SK-N-SH (cell line): ENCODE data around the gene PF4V1. TPM values are rescaled to one million over a fixed set of nuclear protein-coding genes. Genes with fewer than 3 reads are reported as not detected.

ENCODE experiments used
- CTCF ChIA-PET: fragments of 300-600, 350-600 bp; formaldehyde crosslinking; extraction: SDS; loops from one replicate; lab custom pipeline; 2021; lab: Yijun Ruan, JAX
- POLR2A ChIA-PET: fragments of 350-600 bp; sonication (Branson Sonifier 250); formaldehyde crosslinking; extraction: SDS; loops from one replicate; lab custom pipeline; 2020; ENCODE audit warnings: antibody characterized with exemption, inconsistent platforms; lab: Yijun Ruan, JAX
- DNase-seq: peaks from one replicate; pipeline ENCODE4 v3.0.0; 2012
- H2AFZ ChIP-seq: fragments of 200-600 bp; sonication (generic); 2 replicates; pipeline ENCODE4 v1.8.1; 2016; ENCODE audit warnings: antibody characterized with exemption, mild to moderate bottlenecking, low read depth
- H3F3A ChIP-seq: fragments of 200-600 bp; sonication (generic); replicated peaks from 2 replicates; pipeline ENCODE3; 2016; ENCODE audit warnings: antibody characterized with exemption, mild to moderate bottlenecking; ENCODE audit not compliant: insufficient read depth
- H3K27ac ChIP-seq, 2 experiments: fragments of 200-500 bp in 1 of 2; fragments of 200-600 bp in 1 of 2; sonication (Bioruptor generic) in 1 of 2; sonication (generic), shearing (Covaris generic) in 1 of 2; 2 replicates each; pipeline versions ENCODE4 v1.5.1 to v1.6.1; 2014 to 2016; ENCODE audit warnings: low read depth in 2 of 2, inconsistent platforms in 1 of 2, low read length in 1 of 2, mild to moderate bottlenecking in 1 of 2, mixed read lengths in 1 of 2
- H3K27me3 ChIP-seq: fragments of 200-600 bp; sonication (generic), shearing (Covaris generic); 2 replicates; pipeline ENCODE4 v1.6.1; 2016; ENCODE audit warnings: mixed run types; ENCODE audit not compliant: insufficient read depth
- H3K36me3 ChIP-seq, 2 experiments: fragments of 200-500 bp in 1 of 2; fragments of 200-600 bp in 1 of 2; sonication (Bioruptor generic) in 1 of 2; sonication (generic) in 1 of 2; replicated peaks in 1 of 2; 2 replicates each; pipeline versions ENCODE3 to v1.5.1; 2014 to 2016; ENCODE audit warnings: low read length in 1 of 2, mild to moderate bottlenecking in 1 of 2; ENCODE audit not compliant: insufficient read depth in 2 of 2, control insufficient read depth in 1 of 2
- H3K4me1 ChIP-seq, 2 experiments: fragments of 200-500 bp in 1 of 2; fragments of 200-600 bp in 1 of 2; sonication (Bioruptor generic) in 1 of 2; sonication (generic), shearing (Covaris generic) in 1 of 2; 2 replicates each; pipeline versions ENCODE4 v1.5.1 to v1.6.1; 2014 to 2016; ENCODE audit warnings: low read depth in 1 of 2, low read length in 1 of 2, mixed run types in 1 of 2; ENCODE audit not compliant: insufficient read depth in 2 of 2, control insufficient read depth in 1 of 2
- H3K4me2 ChIP-seq: fragments of 200-600 bp; sonication (generic), shearing (Covaris generic); 2 replicates; pipeline ENCODE4 v1.6.1; 2017; ENCODE audit warnings: mixed run types
- H3K4me3 ChIP-seq, 2 experiments: fragments of 200-500 bp in 1 of 2; fragments of 200-600 bp in 1 of 2; sonication (Bioruptor generic) in 1 of 2; sonication (generic), shearing (Covaris generic) in 1 of 2; 2 replicates each; pipeline versions ENCODE4 v1.5.1 to v1.8.1; 2014 to 2016; ENCODE audit warnings: low read depth in 2 of 2, inconsistent platforms in 1 of 2, low read length in 1 of 2, mild to moderate bottlenecking in 1 of 2, mixed read lengths in 1 of 2, moderate library complexity in 1 of 2
- H3K79me2 ChIP-seq: fragments of 200-600 bp; sonication (generic); 2 replicates; pipeline ENCODE4 v1.8.1; 2017; ENCODE audit warnings: mild to moderate bottlenecking; ENCODE audit not compliant: insufficient read depth
- H3K9ac ChIP-seq: fragments of 200-600 bp; sonication (generic); 2 replicates; pipeline ENCODE4 v1.6.1; 2017; ENCODE audit warnings: mixed run types
- H3K9me2 ChIP-seq: fragments of 200-600 bp; sonication (generic); 2 replicates; pipeline ENCODE4 v1.6.1; 2017; ENCODE audit warnings: mixed run types
- H3K9me3 ChIP-seq: fragments of 200-600 bp; sonication (generic); 2 replicates; pipeline ENCODE4 v1.6.1; 2017; ENCODE audit warnings: mixed run types, mild to moderate bottlenecking, moderate library complexity
- H4K20me1 ChIP-seq: fragments of 200-600 bp; sonication (generic); 2 replicates; pipeline ENCODE4 v1.6.1; 2017; ENCODE audit warnings: mild to moderate bottlenecking, mixed run types; ENCODE audit not compliant: insufficient read depth
- CHD2 ChIP-seq: fragments of 150-350 bp; IDR thresholded peaks from 2 replicates; pipeline ENCODE4 v1.6.1; 2018; ENCODE audit warnings: low read length; ENCODE audit not compliant: partially characterized antibody
- ELF1 ChIP-seq: IDR thresholded peaks from 2 replicates; pipeline ENCODE4 v1.4.0; 2012
- EP300 ChIP-seq, 2 experiments: IDR thresholded peaks; 2 replicates each; pipeline versions ENCODE4 v1.4.0 to v1.6.1; 2012; ENCODE audit warnings: borderline replicate concordance in 1 of 2, low read depth in 1 of 2, low read length in 1 of 2
- FOSL2 ChIP-seq: IDR thresholded peaks from 2 replicates; pipeline ENCODE4 v1.4.0; 2012; ENCODE audit warnings: low read depth, mild to moderate bottlenecking, moderate library complexity, borderline replicate concordance
- MEF2A ChIP-seq: IDR thresholded peaks from 2 replicates; pipeline ENCODE4 v1.4.0; 2012; ENCODE audit warnings: low read depth, borderline replicate concordance
- MXI1 ChIP-seq: IDR thresholded peaks from 2 replicates; pipeline ENCODE4 v1.6.1; 2012; ENCODE audit warnings: mild to moderate bottlenecking, low read depth, low read length, improper control_type of control experiment
- NRF1 ChIP-seq: IDR thresholded peaks from 2 replicates; pipeline ENCODE4 v1.6.1; 2012; ENCODE audit warnings: low read depth, mild to moderate bottlenecking, low read length
- RXRA ChIP-seq: IDR thresholded peaks from 2 replicates; pipeline ENCODE4 v1.4.0; 2012; ENCODE audit warnings: low read depth, mild to moderate bottlenecking, borderline replicate concordance
- TAF1 ChIP-seq: IDR thresholded peaks from 2 replicates; pipeline ENCODE4 v1.6.1; 2012; ENCODE audit warnings: low read depth, mild to moderate bottlenecking, low read length, moderate library complexity, borderline replicate concordance
- TEAD4 ChIP-seq: IDR thresholded peaks from 2 replicates; pipeline ENCODE4 v1.4.0; 2012; ENCODE audit warnings: mild to moderate bottlenecking, borderline replicate concordance; ENCODE audit not compliant: insufficient read depth
- WGBS: methylation state at CpG from one replicate; pipeline ENCODE4 v1.1.6; 2017; ENCODE audit warnings: low lambda C conversion rate; 5-methylcytosine and 5-hydroxymethylcytosine counted together
- polyA plus RNA-seq, 3 experiments: library from polyadenylated mRNA; depleted of rRNA; stranded (reverse); fragments of >200 nt; gene quantifications; 2 replicates each; pipeline ENCODE4 v1.2.3, GENCODE V29; 2012
- TF ChIP-seq, protein P1 (sequence below): IDR thresholded peaks from 2 replicates; pipeline ENCODE4 v1.4.0; 2012; ENCODE audit warnings: low read depth, borderline replicate concordance
- TF ChIP-seq, protein P2 (sequence below): fragments of 150-350 bp; IDR thresholded peaks from 2 replicates; pipeline ENCODE4 v1.6.1; 2017; ENCODE audit warnings: antibody characterized with exemption, low read length, low read depth, borderline replicate concordance
- TF ChIP-seq, protein P3 (sequence below): IDR thresholded peaks from 2 replicates; pipeline ENCODE4; 2012
- TF ChIP-seq, protein P4 (sequence below): IDR thresholded peaks from 2 replicates; pipeline ENCODE4 v1.4.0; 2012; ENCODE audit warnings: low read depth, borderline replicate concordance

Gene PF4V1
- polyA plus RNA-seq, 1 of the 3 experiments (the other 2 are of a cell fraction), result not detected

DNA sequence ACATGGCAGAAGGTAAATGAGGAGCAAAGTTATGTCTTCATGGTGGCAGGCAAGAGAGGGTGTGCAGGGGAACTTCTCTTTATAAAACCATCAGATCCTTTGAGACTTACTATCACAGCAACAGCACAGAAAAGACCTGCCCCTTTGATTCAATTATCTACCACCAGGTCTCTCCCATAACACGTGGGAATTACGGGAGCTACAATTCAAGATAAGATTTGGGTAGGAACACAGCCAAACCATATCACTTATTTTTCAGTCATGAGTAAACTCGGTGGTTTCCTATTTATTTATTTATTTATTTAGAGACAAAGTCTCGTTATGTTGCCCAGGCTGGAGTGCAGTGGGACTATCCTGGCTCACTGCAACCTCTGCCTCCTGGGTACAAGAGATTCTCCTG lies 38.2 kb downstream of the PF4V1 start:
- no peak overlapping the region for H3K9ac ChIP-seq
- H3K79me2 ChIP-seq, result no peaks in the 10 kb centered on the region
- H3K4me2 ChIP-seq, result no peak overlapping the region
- peaks cover 16% of the 10 kb centered on the region for H3K27me3 ChIP-seq
- H3K27ac ChIP-seq, result no peak overlapping the region
- H2AFZ ChIP-seq, result no peak overlapping the region
- ChIA-PET POLR2A (no interaction called here), CTCF (no interaction called here)
- no peak for DNase-seq
- H3K4me1 ChIP-seq, result no peaks in the 10 kb centered on the region
- no peaks in the 10 kb centered on the region for H3F3A ChIP-seq
- H3K36me3 ChIP-seq, result no peaks in the 10 kb centered on the region
- no peaks in the 10 kb centered on the region for H3K9me3 ChIP-seq
- no peak overlapping the region for H3K4me3 ChIP-seq
- H4K20me1 ChIP-seq, result no peaks in the 10 kb centered on the region
- 9% methylated on average over 4 of the region's 4 CpGs for WGBS
- TF ChIP-seq TEAD4 (no peak), TAF1 (no peak), RXRA (no peak), NRF1 (no peak), CHD2 (no peak), MXI1 (no peak), EP300 (IDR thresholded peaks at IDR 0.05; ENCODE audit: borderline replicate concordance in 1 of 2, low read depth in 1 of 2, low read length in 1 of 2) (no peak), MEF2A (no peak), FOSL2 (no peak), ELF1 (no peak)
- TF ChIP-seq, protein P1, sequence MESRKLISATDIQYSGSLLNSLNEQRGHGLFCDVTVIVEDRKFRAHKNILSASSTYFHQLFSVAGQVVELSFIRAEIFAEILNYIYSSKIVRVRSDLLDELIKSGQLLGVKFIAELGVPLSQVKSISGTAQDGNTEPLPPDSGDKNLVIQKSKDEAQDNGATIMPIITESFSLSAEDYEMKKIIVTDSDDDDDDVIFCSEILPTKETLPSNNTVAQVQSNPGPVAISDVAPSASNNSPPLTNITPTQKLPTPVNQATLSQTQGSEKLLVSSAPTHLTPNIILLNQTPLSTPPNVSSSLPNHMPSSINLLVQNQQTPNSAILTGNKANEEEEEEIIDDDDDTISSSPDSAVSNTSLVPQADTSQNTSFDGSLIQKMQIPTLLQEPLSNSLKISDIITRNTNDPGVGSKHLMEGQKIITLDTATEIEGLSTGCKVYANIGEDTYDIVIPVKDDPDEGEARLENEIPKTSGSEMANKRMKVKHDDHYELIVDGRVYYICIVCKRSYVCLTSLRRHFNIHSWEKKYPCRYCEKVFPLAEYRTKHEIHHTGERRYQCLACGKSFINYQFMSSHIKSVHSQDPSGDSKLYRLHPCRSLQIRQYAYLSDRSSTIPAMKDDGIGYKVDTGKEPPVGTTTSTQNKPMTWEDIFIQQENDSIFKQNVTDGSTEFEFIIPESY, result no peak
- TF ChIP-seq, protein P2, sequence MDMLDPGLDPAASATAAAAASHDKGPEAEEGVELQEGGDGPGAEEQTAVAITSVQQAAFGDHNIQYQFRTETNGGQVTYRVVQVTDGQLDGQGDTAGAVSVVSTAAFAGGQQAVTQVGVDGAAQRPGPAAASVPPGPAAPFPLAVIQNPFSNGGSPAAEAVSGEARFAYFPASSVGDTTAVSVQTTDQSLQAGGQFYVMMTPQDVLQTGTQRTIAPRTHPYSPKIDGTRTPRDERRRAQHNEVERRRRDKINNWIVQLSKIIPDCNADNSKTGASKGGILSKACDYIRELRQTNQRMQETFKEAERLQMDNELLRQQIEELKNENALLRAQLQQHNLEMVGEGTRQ, result no peak
- TF ChIP-seq, protein P3, sequence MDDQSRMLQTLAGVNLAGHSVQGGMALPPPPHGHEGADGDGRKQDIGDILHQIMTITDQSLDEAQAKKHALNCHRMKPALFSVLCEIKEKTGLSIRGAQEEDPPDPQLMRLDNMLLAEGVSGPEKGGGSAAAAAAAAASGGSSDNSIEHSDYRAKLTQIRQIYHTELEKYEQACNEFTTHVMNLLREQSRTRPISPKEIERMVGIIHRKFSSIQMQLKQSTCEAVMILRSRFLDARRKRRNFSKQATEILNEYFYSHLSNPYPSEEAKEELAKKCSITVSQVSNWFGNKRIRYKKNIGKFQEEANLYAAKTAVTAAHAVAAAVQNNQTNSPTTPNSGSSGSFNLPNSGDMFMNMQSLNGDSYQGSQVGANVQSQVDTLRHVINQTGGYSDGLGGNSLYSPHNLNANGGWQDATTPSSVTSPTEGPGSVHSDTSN, result no peak
- TF ChIP-seq, protein P4, sequence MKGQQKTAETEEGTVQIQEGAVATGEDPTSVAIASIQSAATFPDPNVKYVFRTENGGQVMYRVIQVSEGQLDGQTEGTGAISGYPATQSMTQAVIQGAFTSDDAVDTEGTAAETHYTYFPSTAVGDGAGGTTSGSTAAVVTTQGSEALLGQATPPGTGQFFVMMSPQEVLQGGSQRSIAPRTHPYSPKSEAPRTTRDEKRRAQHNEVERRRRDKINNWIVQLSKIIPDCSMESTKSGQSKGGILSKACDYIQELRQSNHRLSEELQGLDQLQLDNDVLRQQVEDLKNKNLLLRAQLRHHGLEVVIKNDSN, result no peak
- TF ChIP-seq, all 33 proteins: peak for 0
- no peaks in the 10 kb centered on the region for H3K9me2 ChIP-seq
